ENCODE measurements around the gene RBM14.

The RBM14 gene

GRCh38 chr11:66609721-66610617, 6.5 kb upstream of the RBM14 start:
- no peak for DNase-seq (ENCODE audit: low spot score)
- Histone ChIP-seq H3K27ac (ENCODE audit: poor library complexity, severe bottlenecking) (no peak overlapping the region), H3K36me3 (ENCODE audit: low read depth) (no peaks in the 10 kb centered on the region), H3K9me3 (ENCODE audit: severe bottlenecking) (no peaks in the 10 kb centered on the region), H3K27me3 (ENCODE audit: insufficient read depth, poor library complexity, severe bottlenecking) (no peaks in the 10 kb centered on the region), H3K4me1 (ENCODE audit: insufficient read depth, poor library complexity, severe bottlenecking) (no peaks in the 10 kb centered on the region), H3K4me3 (ENCODE audit: severe bottlenecking) (no peak overlapping the region)
- no peak for ATAC-seq (ENCODE audit: low read depth)
- no peak for TF ChIP-seq CTCF (IDR thresholded peaks at IDR 0.05; ENCODE audit: poor library complexity, severe bottlenecking)

GRCh38 chr11:66612458-66612857, 4.0 kb upstream of the RBM14 start:
- peaks cover 3% of the 10 kb centered on the region for H3K36me3 ChIP-seq (ENCODE audit: low read depth)
- DNase-seq (ENCODE audit: low spot score) (no peak), ATAC-seq (ENCODE audit: low read depth) (no peak)
- H3K27ac ChIP-seq (ENCODE audit: poor library complexity, severe bottlenecking), result no peak overlapping the region
- TF ChIP-seq CTCF (IDR thresholded peaks at IDR 0.05; ENCODE audit: poor library complexity, severe bottlenecking), result no peak
- no peak overlapping the region for H3K4me3 ChIP-seq (ENCODE audit: severe bottlenecking)
- no peaks in the 10 kb centered on the region for H3K27me3 ChIP-seq (ENCODE audit: insufficient read depth, poor library complexity, severe bottlenecking)
- H3K4me1 ChIP-seq (ENCODE audit: insufficient read depth, poor library complexity, severe bottlenecking), result peaks cover 3% of the 10 kb centered on the region
- H3K9me3 ChIP-seq (ENCODE audit: severe bottlenecking), result no peaks in the 10 kb centered on the region

- no peaks in the 10 kb centered on the region for H3K27me3 ChIP-seq (ENCODE audit: insufficient read depth, poor library complexity, severe bottlenecking)
- ATAC-seq (ENCODE audit: low read depth) (no peak), DNase-seq (ENCODE audit: low spot score) (no peak)
- peaks cover 5% of the 10 kb centered on the region for H3K4me1 ChIP-seq (ENCODE audit: insufficient read depth, poor library complexity, severe bottlenecking)
- no peak overlapping the region for H3K4me3 ChIP-seq (ENCODE audit: severe bottlenecking)
- TF ChIP-seq CTCF (IDR thresholded peaks at IDR 0.05; ENCODE audit: poor library complexity, severe bottlenecking), result no peak
- H3K36me3 ChIP-seq (ENCODE audit: low read depth), result peaks cover 19% of the 10 kb centered on the region
- no peak overlapping the region for H3K27ac ChIP-seq (ENCODE audit: poor library complexity, severe bottlenecking)
- no peaks in the 10 kb centered on the region for H3K9me3 ChIP-seq (ENCODE audit: severe bottlenecking)
Measured at GRCh38 chr11:66614073-66614472, 2.4 kb upstream of the RBM14 start.

- peaks cover 12% of the 10 kb centered on the region for H3K4me1 ChIP-seq (ENCODE audit: insufficient read depth, poor library complexity, severe bottlenecking)
- peaks cover 47% of the 10 kb centered on the region for H3K36me3 ChIP-seq (ENCODE audit: low read depth)
Measured at GRCh38 chr11:66617155-66617834, 865 bp downstream of the RBM14 start.

More at GRCh38 chr11:66617155-66617834, 865 bp downstream of the RBM14 start:
- TF ChIP-seq CTCF (IDR thresholded peaks at IDR 0.05; ENCODE audit: poor library complexity, severe bottlenecking), result no peak
- Histone ChIP-seq H3K9me3 (ENCODE audit: severe bottlenecking) (no peaks in the 10 kb centered on the region), H3K27ac (ENCODE audit: poor library complexity, severe bottlenecking) (peak overlapping the region; percentile 58), H3K27me3 (ENCODE audit: insufficient read depth, poor library complexity, severe bottlenecking) (no peaks in the 10 kb centered on the region), H3K4me3 (ENCODE audit: severe bottlenecking) (peak overlapping the region; percentile 55)
- DNase-seq (ENCODE audit: low spot score), result no peak
- ATAC-seq (ENCODE audit: low read depth), result peak; percentile 10; the same call in 2 of the 3 replicates

All from RWPE2 (cell line).